Skeletal muscle tissue (tissue), 4 donors: ENCODE measurements around the gene ZNF562. TPM values are rescaled to one million over a fixed set of nuclear protein-coding genes. Genes with fewer than 3 reads are reported as not detected.
A peak's percentile ranks its signal among the peaks of the same experiment; 100 is the strongest.

Experiments
- H3K27ac ChIP-seq: one replicate; pipeline ENCODE4 v1.7.0; 2013; ENCODE audit warnings: mild to moderate bottlenecking, low read depth, low read length, inconsistent platforms
- H3K27me3 ChIP-seq, 3 donors: one replicate each; pipeline ENCODE4 v1.7.0; 2013; ENCODE audit warnings: low read length in 3 of 3; ENCODE audit not compliant: control insufficient read depth in 3 of 3, insufficient read depth in 3 of 3
- H3K36me3 ChIP-seq, 3 donors: one replicate each; pipeline ENCODE4 v1.7.0; 2013; ENCODE audit warnings: low read length in 3 of 3; ENCODE audit not compliant: control insufficient read depth in 3 of 3, insufficient read depth in 3 of 3
- H3K4me1 ChIP-seq, 3 donors: one replicate each; pipeline ENCODE4 v1.7.0; 2013; ENCODE audit warnings: low read length in 3 of 3, mild to moderate bottlenecking in 3 of 3; ENCODE audit not compliant: control insufficient read depth in 3 of 3, insufficient read depth in 3 of 3
- H3K4me3 ChIP-seq, 3 donors: one replicate each; pipeline ENCODE4 v1.7.0; 2013; ENCODE audit warnings: low read length in 3 of 3
- H3K9ac ChIP-seq, 3 donors: one replicate each; pipeline ENCODE4 v1.7.0; 2013; ENCODE audit warnings: low read length in 3 of 3, mild to moderate bottlenecking in 3 of 3, moderate library complexity in 2 of 3, low read depth in 1 of 3
- H3K9me3 ChIP-seq, 3 donors: one replicate each; pipeline ENCODE4 v1.7.0; 2013; ENCODE audit warnings: low read length in 3 of 3; ENCODE audit not compliant: control insufficient read depth in 3 of 3
- total RNA-seq: library from RNA; depleted of rRNA; stranded (reverse); fragments of >200 nt; gene quantifications from one replicate; pipeline ENCODE4 v1.2.3, GENCODE V29; 2014
- donor health status: Osteomylitis.

Gene ZNF562
- total RNA-seq, 1 donor from 2014 or later, result 38.1 TPM

DNA sequence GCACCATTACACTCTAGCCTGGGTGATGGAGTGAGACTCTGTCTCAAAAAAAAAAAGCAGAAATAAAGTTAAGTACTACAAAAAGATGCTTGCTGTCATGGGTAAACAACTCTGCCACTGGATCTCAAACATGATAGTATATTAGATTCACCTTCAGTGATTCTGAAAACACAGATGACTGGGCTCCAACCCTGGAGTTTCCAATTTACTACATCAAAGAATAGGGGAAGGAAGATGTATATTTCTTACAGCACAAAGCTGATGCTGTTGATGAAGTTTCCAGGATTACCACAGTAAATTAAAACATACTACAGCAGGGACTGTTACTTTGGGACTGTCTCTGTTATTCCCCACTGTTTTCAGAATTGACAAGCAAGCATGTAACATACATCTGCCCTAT is 59.1 kb downstream of the ZNF562 start:
- H3K4me1 ChIP-seq, result peaks cover 6 to 9% (median 8%) of the 10 kb centered on the region in 3 donors
- no peak overlapping the region for H3K27ac ChIP-seq
- no peak overlapping the region for H3K4me3 ChIP-seq
- H3K36me3 ChIP-seq, result peaks cover 69 to 81% (median 79%) of the 10 kb centered on the region in 3 donors
- no peak overlapping the region for H3K9ac ChIP-seq
- no peaks in the 10 kb centered on the region for H3K27me3 ChIP-seq
- peaks cover 7 to 23% (median 8%) of the 10 kb centered on the region in 3 donors for H3K9me3 ChIP-seq

DNA sequence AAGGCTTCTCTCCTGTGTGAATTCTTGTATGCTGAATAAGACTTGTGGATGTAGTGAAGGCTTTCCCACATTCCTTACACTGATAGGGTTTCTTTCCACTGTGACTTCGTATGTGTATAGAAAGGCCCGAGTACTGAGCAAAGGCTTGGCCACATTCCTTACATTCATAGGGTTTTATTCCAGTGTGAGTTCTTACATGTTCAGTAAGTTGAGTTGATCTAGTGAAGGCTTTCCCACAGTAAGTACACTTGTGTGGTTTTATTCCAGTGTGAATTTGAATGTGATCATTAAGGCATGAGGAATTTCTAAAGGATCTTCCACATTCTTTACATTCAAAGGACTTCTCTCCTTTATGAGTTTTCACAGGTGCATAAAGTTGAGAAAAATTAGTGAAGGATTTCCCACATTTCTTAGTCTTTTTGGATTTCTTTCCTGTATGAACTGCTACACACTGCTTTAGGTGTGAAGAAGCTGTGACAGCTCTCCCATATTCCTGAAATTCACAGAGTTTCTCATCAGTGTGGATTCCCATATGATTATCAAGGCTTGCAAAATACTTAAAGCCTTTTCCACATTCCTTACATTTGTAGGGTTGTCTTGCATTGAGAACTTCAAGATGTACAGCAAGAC is 64.3 kb downstream of the ZNF562 start:
- no peak overlapping the region for H3K27ac ChIP-seq
- peaks cover 62 to 70% (median 69%) of the 10 kb centered on the region in 3 donors for H3K36me3 ChIP-seq
- no peaks in the 10 kb centered on the region for H3K4me1 ChIP-seq
- peak overlapping the region in 1 of 3 donors; percentile 7 for H3K4me3 ChIP-seq
- H3K9me3 ChIP-seq, result peaks cover 17 to 43% (median 25%) of the 10 kb centered on the region in 3 donors
- no peaks in the 10 kb centered on the region for H3K27me3 ChIP-seq
- no peak overlapping the region for H3K9ac ChIP-seq

DNA sequence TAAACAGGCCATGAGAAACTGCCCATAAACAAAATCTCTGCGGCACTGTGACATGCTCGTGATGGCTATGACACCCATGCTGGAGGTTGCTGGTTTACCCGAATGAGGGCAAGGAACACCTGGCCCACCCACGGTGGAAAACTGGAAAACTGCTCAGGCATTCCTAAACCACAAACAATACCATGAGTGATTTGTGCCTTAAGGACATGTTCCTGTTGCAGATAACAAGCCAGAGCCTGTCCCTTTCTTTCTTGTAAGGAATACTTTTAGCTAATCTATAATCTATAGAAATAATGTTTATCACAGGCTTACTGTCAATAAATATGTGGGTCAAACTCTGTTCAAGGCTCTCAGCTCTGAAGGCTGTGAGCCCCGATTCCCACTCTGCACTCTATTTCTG is 66.0 kb downstream of the ZNF562 start:
- Histone ChIP-seq H3K36me3 (peaks cover 49 to 55% (median 54%) of the 10 kb centered on the region in 3 donors), H3K9ac (no peak overlapping the region), H3K27me3 (no peaks in the 10 kb centered on the region), H3K4me1 (no peaks in the 10 kb centered on the region), H3K4me3 (no peak overlapping the region), H3K9me3 (peaks cover 17 to 42% (median 25%) of the 10 kb centered on the region in 3 donors), H3K27ac (no peak overlapping the region)

DNA sequence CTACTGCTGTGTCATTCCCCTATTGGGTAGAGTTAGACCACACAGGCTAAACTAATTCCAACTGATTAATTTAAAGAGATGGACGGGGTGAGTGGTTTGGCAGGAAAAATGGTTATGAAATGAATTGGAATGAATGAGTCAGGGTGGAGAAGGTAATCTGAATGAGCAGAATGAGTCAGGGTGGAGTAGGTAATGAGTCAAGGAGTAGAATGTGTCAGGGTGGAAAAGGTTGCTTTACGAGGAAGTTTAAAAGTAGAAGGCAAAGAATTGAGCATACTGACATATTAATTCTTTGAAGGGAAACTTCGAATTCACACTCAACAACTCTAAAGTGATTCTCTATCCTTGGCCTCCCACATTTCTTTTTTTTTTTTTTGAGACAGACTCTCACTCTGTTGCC is 77.9 kb downstream of the ZNF562 start:
- peaks cover 0 to 6% (median 0%) of the 10 kb centered on the region in 3 donors for H3K9me3 ChIP-seq
- no peak overlapping the region for H3K9ac ChIP-seq

More for the DNA sequence above, 77.9 kb downstream of the ZNF562 start:
- H3K4me1 ChIP-seq, result no peaks in the 10 kb centered on the region
- no peak overlapping the region for H3K27ac ChIP-seq
- no peaks in the 10 kb centered on the region for H3K27me3 ChIP-seq
- no peak overlapping the region for H3K4me3 ChIP-seq
- H3K36me3 ChIP-seq, result no peaks in the 10 kb centered on the region

Other genes starting within 250 kb of the ZNF562 start
- 14.1 TPM for gene ZNF266, start 239.5 kb downstream of the ZNF562 start, total RNA-seq
- gene ZNF560, start 176.5 kb downstream of the ZNF562 start, total RNA-seq, result 0.52 TPM
- gene ZNF426, start 136.5 kb downstream of the ZNF562 start, total RNA-seq, result 20.4 TPM
- gene ZNF121, start 90.6 kb downstream of the ZNF562 start, total RNA-seq, result 26.6 TPM
- 36.5 TPM for gene ZNF561, start 53.9 kb downstream of the ZNF562 start, total RNA-seq
- 15.1 TPM for gene ZNF846, start 93.6 kb upstream of the ZNF562 start, total RNA-seq
- 10.4 TPM for gene FBXL12, start 144.0 kb upstream of the ZNF562 start, total RNA-seq
- 133 TPM for gene UBL5, start 152.8 kb upstream of the ZNF562 start, total RNA-seq
- gene PIN1, start 160.2 kb upstream of the ZNF562 start, total RNA-seq, result 58.5 TPM